HepG2 (cell line): ENCODE measurements around the gene BANK1.

Experiments
- KMT2A ChIP-seq: sonication (generic); formaldehyde crosslinking; IDR thresholded peaks from 2 replicates; pipeline ENCODE4 v1.4.0; 2020; ENCODE audit warnings: missing genetic modification reagents
- POLR2A ChIP-seq, 2 experiments: IDR thresholded peaks; 2 replicates each; pipeline ENCODE4 v1.6.1; 2011; ENCODE audit warnings: low read depth in 2 of 2, low read length in 2 of 2, mild to moderate bottlenecking in 1 of 2, moderate library complexity in 1 of 2; ENCODE audit not compliant: insufficient read depth in 1 of 2
- RELA ChIP-seq: sonication (generic); formaldehyde crosslinking; IDR thresholded peaks from 2 replicates; pipeline ENCODE4 v1.4.0; 2020; ENCODE audit warnings: missing genetic modification reagents
- TCF12 ChIP-seq, 2 experiments: fragments of 450-650 bp in 1 of 2; sonication (generic) in 1 of 2; formaldehyde crosslinking in 1 of 2; IDR thresholded peaks; 2 replicates each; pipeline versions ENCODE4 v1.6.1 to v1.8.0; 2017 to 2022; ENCODE audit warnings: antibody characterized with exemption in 1 of 2, mild to moderate bottlenecking in 1 of 2, missing genetic modification reagents in 1 of 2, moderate library complexity in 1 of 2
- ZNF558 ChIP-seq: sonication (generic); formaldehyde crosslinking; IDR thresholded peaks from 2 replicates; pipeline ENCODE4 v1.9.0; 2022; ENCODE audit warnings: mild to moderate bottlenecking, missing genetic modification reagents, borderline replicate concordance
- TF ChIP-seq, protein P1 (sequence below): sonication (generic); formaldehyde crosslinking; IDR thresholded peaks from 2 replicates; pipeline ENCODE4 v1.5.0; 2020; ENCODE audit warnings: mild to moderate bottlenecking, missing genetic modification reagents, moderate library complexity
- TF ChIP-seq, protein P2 (sequence below): sonication (generic); formaldehyde crosslinking; IDR thresholded peaks from 2 replicates; pipeline ENCODE4 v1.4.0; 2020; ENCODE audit warnings: missing genetic modification reagents, mild to moderate bottlenecking, borderline replicate concordance
- TF ChIP-seq, protein P3 (sequence below): fragments of 450-650 bp; IDR thresholded peaks from 2 replicates; pipeline ENCODE4 v1.6.1; 2017

DNA sequence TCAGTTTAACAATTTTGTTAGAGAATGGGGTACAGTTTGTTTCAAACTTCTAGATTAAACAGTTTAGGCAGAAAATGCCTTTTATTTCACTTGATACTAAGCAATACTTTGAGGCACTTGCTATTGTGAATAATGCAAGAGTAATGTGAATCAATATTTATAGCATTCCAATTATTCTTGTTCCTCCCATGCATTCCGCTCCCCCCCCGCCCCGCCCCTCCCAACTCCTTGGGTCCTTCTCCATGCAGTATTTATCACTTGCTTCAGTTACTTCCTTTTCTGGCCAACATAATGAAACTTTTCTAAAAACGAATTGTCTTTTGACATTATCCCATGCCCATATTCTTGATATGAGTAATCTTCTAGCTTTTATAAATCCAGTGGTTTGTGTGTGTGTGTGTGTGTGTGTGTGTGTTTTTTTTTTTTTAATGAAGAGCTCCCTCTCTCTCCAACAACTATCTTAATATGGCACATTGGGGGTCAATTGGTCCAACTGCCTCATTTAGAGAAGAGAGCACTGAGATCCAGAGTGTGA, 1.6 kb downstream of the BANK1 start:
- TF ChIP-seq POLR2A (IDR thresholded peaks at IDR 0.05; ENCODE audit: insufficient read depth in 1 of 2, low read depth in 2 of 2, low read length in 2 of 2), result no peak
- TF ChIP-seq, protein P1, sequence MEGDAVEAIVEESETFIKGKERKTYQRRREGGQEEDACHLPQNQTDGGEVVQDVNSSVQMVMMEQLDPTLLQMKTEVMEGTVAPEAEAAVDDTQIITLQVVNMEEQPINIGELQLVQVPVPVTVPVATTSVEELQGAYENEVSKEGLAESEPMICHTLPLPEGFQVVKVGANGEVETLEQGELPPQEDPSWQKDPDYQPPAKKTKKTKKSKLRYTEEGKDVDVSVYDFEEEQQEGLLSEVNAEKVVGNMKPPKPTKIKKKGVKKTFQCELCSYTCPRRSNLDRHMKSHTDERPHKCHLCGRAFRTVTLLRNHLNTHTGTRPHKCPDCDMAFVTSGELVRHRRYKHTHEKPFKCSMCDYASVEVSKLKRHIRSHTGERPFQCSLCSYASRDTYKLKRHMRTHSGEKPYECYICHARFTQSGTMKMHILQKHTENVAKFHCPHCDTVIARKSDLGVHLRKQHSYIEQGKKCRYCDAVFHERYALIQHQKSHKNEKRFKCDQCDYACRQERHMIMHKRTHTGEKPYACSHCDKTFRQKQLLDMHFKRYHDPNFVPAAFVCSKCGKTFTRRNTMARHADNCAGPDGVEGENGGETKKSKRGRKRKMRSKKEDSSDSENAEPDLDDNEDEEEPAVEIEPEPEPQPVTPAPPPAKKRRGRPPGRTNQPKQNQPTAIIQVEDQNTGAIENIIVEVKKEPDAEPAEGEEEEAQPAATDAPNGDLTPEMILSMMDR (CRISPR knock-in tag), result no peak
- TF ChIP-seq KMT2A (CRISPR knock-in tag), result no peak
- TF ChIP-seq, protein P2, sequence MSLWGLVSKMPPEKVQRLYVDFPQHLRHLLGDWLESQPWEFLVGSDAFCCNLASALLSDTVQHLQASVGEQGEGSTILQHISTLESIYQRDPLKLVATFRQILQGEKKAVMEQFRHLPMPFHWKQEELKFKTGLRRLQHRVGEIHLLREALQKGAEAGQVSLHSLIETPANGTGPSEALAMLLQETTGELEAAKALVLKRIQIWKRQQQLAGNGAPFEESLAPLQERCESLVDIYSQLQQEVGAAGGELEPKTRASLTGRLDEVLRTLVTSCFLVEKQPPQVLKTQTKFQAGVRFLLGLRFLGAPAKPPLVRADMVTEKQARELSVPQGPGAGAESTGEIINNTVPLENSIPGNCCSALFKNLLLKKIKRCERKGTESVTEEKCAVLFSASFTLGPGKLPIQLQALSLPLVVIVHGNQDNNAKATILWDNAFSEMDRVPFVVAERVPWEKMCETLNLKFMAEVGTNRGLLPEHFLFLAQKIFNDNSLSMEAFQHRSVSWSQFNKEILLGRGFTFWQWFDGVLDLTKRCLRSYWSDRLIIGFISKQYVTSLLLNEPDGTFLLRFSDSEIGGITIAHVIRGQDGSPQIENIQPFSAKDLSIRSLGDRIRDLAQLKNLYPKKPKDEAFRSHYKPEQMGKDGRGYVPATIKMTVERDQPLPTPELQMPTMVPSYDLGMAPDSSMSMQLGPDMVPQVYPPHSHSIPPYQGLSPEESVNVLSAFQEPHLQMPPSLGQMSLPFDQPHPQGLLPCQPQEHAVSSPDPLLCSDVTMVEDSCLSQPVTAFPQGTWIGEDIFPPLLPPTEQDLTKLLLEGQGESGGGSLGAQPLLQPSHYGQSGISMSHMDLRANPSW, result no peak
- TF ChIP-seq ZNF558 (CRISPR knock-in tag), result no peak
- TF ChIP-seq RELA (CRISPR knock-in tag), result no peak
- TF ChIP-seq, protein P3, sequence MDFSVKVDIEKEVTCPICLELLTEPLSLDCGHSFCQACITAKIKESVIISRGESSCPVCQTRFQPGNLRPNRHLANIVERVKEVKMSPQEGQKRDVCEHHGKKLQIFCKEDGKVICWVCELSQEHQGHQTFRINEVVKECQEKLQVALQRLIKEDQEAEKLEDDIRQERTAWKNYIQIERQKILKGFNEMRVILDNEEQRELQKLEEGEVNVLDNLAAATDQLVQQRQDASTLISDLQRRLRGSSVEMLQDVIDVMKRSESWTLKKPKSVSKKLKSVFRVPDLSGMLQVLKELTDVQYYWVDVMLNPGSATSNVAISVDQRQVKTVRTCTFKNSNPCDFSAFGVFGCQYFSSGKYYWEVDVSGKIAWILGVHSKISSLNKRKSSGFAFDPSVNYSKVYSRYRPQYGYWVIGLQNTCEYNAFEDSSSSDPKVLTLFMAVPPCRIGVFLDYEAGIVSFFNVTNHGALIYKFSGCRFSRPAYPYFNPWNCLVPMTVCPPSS, result no peak
- TF ChIP-seq TCF12 (IDR thresholded peaks at IDR 0.05), result no peak
- TF ChIP-seq TCF12 (CRISPR knock-in tag; IDR thresholded peaks at IDR 0.05), result no peak
